ENCODE results near the gene SETBP1. TPM values are rescaled to one million over a fixed set of nuclear protein-coding genes. Genes with fewer than 3 reads are reported as not detected.

SETBP1 gene
- total RNA-seq, 1 experiment from 2014 or later = 9.6 TPM

DNA sequence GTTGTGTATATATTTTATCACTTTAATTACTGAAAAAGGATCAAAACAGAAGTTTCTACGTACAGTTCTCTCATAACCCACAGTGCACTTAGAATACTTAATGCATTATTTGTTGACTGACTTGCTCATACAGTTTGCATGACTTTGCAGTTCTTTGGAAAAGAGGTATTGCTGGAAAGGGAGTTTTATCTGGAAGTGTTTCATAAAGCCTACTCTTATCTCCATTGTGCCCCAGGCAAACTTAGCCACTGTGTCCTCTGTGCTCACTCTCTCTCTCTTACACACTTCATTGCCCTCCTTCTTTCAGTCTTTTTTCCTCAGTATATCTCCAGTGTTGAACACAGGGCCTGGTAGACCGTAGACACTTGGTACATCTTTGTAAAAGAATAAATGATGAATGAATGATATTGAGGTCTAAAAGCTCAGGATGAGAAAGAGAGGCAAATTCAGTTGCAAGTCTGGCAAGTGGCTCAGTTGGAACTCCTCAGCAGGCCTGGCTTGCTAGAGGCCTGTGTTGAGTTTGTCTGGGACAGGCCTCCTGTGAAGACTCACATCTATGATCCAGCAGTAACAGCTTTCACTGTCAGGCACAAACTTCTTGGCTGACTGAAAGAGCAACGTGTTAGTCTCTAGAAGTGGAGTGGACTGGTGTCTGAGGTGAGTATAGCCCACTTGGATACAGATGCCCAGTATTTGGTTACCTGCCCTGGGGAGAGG is 56.1 kb downstream of the SETBP1 start:
- H3K36me3 Mint-ChIP-seq = no peaks in the 10 kb centered on the region
- H3K4me1 Mint-ChIP-seq = peaks cover 23% of the 10 kb centered on the region
- ChIA-PET CTCF (no interaction called here), POLR2A (no interaction called here)
- H3K4me3 Mint-ChIP-seq = no peak overlapping the region
- ATAC-seq = no peak
- H3K27me3 Mint-ChIP-seq (ENCODE audit: low read depth) = no peaks in the 10 kb centered on the region
- no peaks in the 10 kb centered on the region for H3K9me3 Mint-ChIP-seq
- TF ChIP-seq GRHL2 (CRISPR knock-in tag; IDR thresholded peaks at IDR 0.05; ENCODE audit: insufficient replicate concordance, severe bottlenecking) = no peak
- no peak for TF ChIP-seq CREM (CRISPR knock-in tag; IDR thresholded peaks at IDR 0.05)
- TF ChIP-seq, protein P1, sequence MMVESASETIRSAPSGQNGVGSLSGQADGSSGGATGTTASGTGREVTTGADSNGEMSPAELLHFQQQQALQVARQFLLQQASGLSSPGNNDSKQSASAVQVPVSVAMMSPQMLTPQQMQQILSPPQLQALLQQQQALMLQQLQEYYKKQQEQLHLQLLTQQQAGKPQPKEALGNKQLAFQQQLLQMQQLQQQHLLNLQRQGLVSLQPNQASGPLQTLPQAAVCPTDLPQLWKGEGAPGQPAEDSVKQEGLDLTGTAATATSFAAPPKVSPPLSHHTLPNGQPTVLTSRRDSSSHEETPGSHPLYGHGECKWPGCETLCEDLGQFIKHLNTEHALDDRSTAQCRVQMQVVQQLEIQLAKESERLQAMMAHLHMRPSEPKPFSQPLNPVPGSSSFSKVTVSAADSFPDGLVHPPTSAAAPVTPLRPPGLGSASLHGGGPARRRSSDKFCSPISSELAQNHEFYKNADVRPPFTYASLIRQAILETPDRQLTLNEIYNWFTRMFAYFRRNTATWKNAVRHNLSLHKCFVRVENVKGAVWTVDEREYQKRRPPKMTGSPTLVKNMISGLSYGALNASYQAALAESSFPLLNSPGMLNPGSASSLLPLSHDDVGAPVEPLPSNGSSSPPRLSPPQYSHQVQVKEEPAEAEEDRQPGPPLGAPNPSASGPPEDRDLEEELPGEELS (CRISPR knock-in tag; IDR thresholded peaks at IDR 0.05) = no peak
- TF ChIP-seq MXD4 (CRISPR knock-in tag; IDR thresholded peaks at IDR 0.05; ENCODE audit: borderline replicate concordance) = no peak
- no peak for TF ChIP-seq SMAD4 (CRISPR knock-in tag; IDR thresholded peaks at IDR 0.05)
- no peak for TF ChIP-seq RORB (CRISPR knock-in tag; IDR thresholded peaks at IDR 0.05)
- TF ChIP-seq, protein P2, sequence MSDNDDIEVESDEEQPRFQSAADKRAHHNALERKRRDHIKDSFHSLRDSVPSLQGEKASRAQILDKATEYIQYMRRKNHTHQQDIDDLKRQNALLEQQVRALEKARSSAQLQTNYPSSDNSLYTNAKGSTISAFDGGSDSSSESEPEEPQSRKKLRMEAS (CRISPR knock-in tag; IDR thresholded peaks at IDR 0.05) = no peak
- TF ChIP-seq, protein P3, sequence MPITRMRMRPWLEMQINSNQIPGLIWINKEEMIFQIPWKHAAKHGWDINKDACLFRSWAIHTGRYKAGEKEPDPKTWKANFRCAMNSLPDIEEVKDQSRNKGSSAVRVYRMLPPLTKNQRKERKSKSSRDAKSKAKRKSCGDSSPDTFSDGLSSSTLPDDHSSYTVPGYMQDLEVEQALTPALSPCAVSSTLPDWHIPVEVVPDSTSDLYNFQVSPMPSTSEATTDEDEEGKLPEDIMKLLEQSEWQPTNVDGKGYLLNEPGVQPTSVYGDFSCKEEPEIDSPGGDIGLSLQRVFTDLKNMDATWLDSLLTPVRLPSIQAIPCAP (CRISPR knock-in tag; IDR thresholded peaks at IDR 0.05) = no peak
- TF ChIP-seq, protein P4, sequence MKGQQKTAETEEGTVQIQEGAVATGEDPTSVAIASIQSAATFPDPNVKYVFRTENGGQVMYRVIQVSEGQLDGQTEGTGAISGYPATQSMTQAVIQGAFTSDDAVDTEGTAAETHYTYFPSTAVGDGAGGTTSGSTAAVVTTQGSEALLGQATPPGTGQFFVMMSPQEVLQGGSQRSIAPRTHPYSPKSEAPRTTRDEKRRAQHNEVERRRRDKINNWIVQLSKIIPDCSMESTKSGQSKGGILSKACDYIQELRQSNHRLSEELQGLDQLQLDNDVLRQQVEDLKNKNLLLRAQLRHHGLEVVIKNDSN (CRISPR knock-in tag; IDR thresholded peaks at IDR 0.05) = no peak
- no peak for TF ChIP-seq IRF2 (CRISPR knock-in tag; IDR thresholded peaks at IDR 0.05; ENCODE audit: borderline replicate concordance, low read depth)
- TF ChIP-seq, protein P5, sequence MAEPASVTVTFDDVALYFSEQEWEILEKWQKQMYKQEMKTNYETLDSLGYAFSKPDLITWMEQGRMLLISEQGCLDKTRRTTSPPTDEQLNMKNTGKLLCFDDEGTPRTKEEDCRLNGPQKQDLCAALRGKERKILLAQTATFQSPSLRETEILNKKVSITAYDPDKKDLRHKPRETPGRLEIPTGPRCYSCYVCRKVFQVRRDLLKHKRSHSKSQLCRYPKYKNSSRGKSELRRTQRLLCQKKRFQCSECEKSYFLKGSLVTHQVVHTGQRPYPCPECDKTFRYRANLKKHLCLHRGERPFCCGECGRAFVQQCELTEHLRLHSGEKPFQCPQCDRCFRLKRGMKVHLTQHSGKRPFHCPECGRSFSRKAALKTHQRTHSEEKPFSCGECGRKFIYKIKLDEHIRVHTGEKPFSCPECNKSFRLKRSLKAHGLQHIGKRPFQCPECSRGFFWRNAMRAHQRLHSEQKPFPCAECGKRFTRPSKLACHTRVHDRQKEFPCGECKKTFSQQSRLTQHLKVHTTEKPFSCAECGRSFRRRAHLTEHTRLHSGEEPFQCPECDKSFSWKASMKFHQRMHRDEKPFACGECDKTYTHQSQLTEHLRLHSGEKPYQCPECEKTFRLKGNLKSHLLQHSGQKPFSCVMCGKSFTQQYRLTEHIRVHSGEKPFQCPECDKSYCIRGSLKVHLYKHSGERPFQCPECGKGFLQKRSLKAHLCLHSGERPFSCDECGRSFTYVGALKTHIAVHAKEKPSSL (CRISPR knock-in tag; conservative IDR thresholded peaks at IDR 0.05) = no peak
- TF ChIP-seq ATF1 (CRISPR knock-in tag; IDR thresholded peaks at IDR 0.05) = no peak
- TF ChIP-seq TCF7 (CRISPR knock-in tag; IDR thresholded peaks at IDR 0.05; ENCODE audit: low read depth) = no peak
- TF ChIP-seq NR1H2 (CRISPR knock-in tag; IDR thresholded peaks at IDR 0.05) = no peak
- no peak overlapping the region for H3K27ac Mint-ChIP-seq
- no peak for DNase-seq (ENCODE audit: low spot score)

DNA sequence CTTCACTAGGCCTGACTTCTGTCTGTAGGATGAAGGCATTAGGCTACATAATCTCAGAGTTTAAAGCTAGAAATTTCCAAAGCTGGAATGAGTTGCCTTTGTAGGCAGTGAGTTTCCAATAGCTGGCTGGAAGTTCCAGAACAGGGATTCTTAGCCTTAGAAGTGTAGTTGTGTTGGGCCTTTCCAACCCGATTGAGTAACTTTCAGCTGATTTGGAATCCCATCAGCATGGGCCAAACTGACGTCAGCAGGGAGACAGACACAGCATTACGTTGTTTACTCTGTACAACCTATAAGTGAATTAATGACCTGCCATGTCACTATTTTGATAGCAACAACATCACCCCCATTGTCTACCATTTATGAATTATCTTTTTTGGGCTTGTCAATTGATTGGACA is 56.9 kb downstream of the SETBP1 start:
- CTCF ChIA-PET = no interaction called here
- POLR2A ChIA-PET = no interaction called here
- DNase-seq (ENCODE audit: low spot score) = no peak
- peaks cover 23% of the 10 kb centered on the region for H3K4me1 Mint-ChIP-seq
- H3K27ac Mint-ChIP-seq = no peak overlapping the region
- no peaks in the 10 kb centered on the region for H3K9me3 Mint-ChIP-seq
- no peaks in the 10 kb centered on the region for H3K27me3 Mint-ChIP-seq (ENCODE audit: low read depth)
- ATAC-seq = no peak
- no peak overlapping the region for H3K4me3 Mint-ChIP-seq
- H3K36me3 Mint-ChIP-seq = no peaks in the 10 kb centered on the region
- TF ChIP-seq, protein P6, sequence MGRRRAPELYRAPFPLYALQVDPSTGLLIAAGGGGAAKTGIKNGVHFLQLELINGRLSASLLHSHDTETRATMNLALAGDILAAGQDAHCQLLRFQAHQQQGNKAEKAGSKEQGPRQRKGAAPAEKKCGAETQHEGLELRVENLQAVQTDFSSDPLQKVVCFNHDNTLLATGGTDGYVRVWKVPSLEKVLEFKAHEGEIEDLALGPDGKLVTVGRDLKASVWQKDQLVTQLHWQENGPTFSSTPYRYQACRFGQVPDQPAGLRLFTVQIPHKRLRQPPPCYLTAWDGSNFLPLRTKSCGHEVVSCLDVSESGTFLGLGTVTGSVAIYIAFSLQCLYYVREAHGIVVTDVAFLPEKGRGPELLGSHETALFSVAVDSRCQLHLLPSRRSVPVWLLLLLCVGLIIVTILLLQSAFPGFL (CRISPR knock-in tag; IDR thresholded peaks at IDR 0.05; ENCODE audit: borderline replicate concordance) = no peak
- TF ChIP-seq FOXJ3 (CRISPR knock-in tag; IDR thresholded peaks at IDR 0.05; ENCODE audit: borderline replicate concordance) (no peak), FOXP1 (CRISPR knock-in tag; IDR thresholded peaks at IDR 0.05; ENCODE audit: borderline replicate concordance) (no peak), TEAD1 (CRISPR knock-in tag; IDR thresholded peaks at IDR 0.05) (no peak), SOX15 (CRISPR knock-in tag; IDR thresholded peaks at IDR 0.05) (no peak), MYBL2 (CRISPR knock-in tag; IDR thresholded peaks at IDR 0.05) (no peak), CREM (CRISPR knock-in tag; IDR thresholded peaks at IDR 0.05) (no peak)
- TF ChIP-seq, protein P7, sequence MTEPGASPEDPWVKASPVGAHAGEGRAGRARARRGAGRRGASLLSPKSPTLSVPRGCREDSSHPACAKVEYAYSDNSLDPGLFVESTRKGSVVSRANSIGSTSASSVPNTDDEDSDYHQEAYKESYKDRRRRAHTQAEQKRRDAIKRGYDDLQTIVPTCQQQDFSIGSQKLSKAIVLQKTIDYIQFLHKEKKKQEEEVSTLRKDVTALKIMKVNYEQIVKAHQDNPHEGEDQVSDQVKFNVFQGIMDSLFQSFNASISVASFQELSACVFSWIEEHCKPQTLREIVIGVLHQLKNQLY (CRISPR knock-in tag; IDR thresholded peaks at IDR 0.05) = no peak
- TF ChIP-seq, protein P8, sequence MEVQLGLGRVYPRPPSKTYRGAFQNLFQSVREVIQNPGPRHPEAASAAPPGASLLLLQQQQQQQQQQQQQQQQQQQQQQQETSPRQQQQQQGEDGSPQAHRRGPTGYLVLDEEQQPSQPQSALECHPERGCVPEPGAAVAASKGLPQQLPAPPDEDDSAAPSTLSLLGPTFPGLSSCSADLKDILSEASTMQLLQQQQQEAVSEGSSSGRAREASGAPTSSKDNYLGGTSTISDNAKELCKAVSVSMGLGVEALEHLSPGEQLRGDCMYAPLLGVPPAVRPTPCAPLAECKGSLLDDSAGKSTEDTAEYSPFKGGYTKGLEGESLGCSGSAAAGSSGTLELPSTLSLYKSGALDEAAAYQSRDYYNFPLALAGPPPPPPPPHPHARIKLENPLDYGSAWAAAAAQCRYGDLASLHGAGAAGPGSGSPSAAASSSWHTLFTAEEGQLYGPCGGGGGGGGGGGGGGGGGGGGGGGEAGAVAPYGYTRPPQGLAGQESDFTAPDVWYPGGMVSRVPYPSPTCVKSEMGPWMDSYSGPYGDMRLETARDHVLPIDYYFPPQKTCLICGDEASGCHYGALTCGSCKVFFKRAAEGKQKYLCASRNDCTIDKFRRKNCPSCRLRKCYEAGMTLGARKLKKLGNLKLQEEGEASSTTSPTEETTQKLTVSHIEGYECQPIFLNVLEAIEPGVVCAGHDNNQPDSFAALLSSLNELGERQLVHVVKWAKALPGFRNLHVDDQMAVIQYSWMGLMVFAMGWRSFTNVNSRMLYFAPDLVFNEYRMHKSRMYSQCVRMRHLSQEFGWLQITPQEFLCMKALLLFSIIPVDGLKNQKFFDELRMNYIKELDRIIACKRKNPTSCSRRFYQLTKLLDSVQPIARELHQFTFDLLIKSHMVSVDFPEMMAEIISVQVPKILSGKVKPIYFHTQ (CRISPR knock-in tag; IDR thresholded peaks at IDR 0.05) = no peak
